Measurements from ENCODE around the gene BRCA1.
"Not testable (repeated sequence)": the region's sequence is repeated elsewhere in the genome, so short reads cannot be mapped to it uniquely, and the experiment has no call there.

BRCA1 gene

GRCh38 chr17:43133439-43133838, 8.3 kb upstream of the BRCA1 start:
- not testable (repeated sequence) for DNase-seq

DNA sequence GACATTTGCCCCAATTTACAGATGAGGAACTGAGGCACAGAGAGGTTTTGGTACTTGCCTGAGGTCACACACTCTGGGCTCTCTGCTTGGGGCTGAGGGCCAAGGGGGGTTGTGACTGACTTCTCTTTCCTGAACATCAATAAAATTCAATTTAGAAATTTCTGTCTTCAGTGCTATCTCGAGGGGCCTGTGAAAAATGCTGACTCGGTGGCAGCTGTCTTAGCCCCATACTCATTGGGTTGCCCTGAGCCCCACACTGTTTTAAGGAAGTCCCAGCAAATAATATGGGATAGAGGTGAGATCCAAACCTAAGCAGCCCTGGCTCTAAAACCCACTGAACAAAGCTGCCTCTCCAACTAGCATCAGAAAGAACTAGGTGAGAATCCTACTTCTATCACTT, 7.0 kb upstream of the BRCA1 start:
- DNase-seq = no peak

DNA sequence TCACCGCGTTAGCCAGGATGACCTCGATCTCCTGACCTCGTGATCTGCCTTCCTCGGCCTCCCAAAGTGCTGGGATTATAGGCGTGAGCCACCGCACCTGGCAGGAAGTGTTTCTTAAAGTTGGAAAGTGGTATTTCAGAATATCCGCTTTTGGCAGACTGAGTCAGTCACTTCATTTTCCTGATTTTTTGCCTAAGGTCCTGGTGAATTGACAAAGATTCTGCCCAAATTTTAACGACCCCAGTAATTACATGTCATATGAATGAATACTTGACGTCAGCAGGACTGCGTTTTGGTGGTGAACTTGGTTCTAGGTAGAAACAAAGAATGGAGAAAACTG, 4.5 kb upstream of the BRCA1 start:
- no peak for DNase-seq

- not testable (repeated sequence) for DNase-seq
Observed at GRCh38 chr17:43127333-43127876, 2.2 kb upstream of the BRCA1 start.

GRCh38 chr17:43126911-43127290, 1.7 kb upstream of the BRCA1 start:
- DNase-seq = no peak

DNA sequence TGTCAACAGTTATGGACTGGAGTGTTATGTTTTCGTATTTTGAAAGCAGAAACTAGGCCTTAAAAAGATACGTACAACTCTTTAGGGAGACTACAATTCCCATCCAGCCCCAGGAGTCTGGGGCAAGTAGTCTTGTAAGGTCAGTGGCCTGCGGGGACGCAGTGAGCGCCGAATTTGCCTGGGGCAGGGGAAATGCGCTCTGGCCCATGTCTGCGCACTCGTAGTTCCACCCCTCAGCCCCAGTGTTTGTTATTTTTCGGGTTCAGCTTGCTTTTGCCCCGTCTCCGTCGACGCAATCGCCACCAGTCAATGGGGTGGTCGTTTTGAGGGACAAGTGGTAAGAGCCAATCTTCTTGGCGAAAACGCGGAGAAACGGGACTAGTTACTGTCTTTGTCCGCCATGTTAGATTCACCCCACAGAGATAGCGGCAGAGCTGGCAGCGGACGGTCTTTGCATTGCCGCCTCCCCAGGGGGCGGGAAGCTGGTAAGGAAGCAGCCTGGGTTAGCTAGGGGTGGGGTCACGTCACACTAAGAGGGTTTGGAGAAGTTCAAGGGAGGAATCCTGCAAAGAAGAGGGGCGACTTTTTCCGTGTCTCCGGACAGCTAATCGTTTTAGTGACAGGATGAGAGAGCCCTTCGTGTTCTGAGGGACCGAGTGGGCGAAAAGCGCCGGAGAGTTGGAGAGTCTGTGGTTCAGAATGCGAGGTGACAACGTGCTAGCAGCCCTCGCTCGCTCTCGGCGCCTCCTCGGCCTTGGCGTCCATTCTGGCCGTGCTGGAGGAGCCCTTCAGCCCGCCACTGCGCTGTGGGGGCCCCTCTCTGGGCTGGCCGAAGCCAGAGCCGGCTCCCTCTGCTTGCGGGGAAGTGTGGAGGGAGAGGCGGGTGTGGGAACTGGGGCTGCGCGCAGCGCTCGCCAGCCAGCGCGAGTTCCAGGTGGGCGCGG, 1.1 kb upstream of the BRCA1 start:
- DNase-seq = no peak

DNA sequence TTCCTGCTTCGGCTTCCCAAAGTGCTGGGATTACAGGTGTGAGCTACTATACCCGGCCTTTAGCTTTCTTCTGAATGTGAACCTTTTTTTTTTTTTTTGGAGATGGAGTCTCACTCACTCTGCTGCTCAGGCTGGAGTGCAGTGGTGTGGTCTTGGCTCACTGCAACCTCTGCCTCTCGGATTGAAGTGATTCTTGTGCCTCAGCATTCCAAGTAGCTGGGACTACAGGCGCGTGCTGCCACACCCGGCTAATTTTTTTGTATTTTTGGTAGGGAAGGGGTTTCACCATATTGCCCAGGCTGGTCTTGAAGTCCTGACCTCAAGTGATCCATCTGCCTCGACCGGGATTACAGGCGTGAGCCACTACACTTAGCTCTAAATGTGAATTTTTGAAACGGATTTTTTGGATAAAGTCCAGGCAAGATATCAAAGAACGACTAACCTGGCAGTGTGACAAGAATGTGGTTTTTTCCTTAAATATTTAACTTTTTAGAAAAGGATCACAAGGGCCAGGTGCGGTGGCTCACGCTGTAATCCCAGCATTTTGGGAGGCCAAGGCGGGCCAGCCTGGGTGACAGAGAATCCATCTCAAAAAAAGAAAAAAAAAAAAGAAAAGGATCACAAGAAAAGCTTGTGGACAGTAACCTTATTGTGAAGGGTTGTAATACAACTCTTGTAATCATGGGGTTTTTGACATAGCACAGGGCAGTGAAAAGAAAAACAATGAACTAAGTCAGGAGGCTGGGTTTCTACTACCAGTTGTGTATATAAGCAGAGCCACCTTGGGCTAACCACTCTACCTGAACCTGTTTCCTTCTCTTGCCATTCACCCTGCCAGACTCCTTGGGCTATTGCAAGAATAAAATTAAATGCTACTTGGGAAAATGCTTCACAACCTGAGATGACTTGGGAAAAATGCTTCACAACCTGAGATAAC, 6.2 kb downstream of the BRCA1 start:
- no peak for DNase-seq

DNA sequence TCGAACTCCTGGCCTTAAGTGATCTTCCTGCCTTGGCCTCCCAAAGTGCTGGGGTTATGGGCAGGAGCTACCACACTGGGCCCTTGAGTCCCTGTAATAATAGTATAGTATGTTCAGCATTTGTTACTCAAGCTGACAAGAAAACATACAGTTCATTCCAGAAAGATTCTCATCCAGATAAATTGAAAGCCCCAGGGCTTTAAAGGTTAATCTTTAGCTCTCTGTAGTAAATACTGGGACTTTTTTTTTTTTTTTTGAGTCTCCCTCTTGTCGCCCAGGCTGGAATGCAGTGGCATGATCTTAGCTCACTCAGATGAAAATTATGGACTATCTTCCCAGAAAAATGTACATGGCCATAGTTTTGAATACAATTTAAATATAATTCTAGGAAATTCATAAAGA, 11.0 kb downstream of the BRCA1 start:
- no peak for DNase-seq

- no peak for DNase-seq
Observed at GRCh38 chr17:43106552-43106951, 18.6 kb downstream of the BRCA1 start.

DNA sequence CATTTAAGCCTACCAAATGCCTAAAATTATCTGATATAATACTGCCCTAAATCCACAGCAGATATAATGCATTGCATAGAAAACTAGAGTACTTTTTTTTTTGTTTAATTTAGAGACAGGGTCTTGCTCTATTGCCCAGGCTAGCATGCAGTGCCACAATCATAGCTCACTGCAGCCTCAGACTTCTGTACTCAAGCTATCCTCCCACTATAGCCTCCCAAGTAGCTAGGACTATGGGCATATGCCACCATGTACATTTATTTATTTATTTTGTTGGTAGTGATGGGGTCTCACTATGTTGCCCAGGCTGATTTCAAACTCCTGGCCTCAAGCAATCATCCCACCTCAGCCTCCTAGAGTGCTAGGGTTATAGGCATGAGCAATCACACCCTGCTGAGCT, 20.0 kb downstream of the BRCA1 start:
- no peak for DNase-seq

GRCh38 chr17:43104665-43105064, 20.5 kb downstream of the BRCA1 start:
- no peak for DNase-seq

- DNase-seq = not testable (repeated sequence)
Observed at GRCh38 chr17:43095364-43095763, 29.8 kb downstream of the BRCA1 start.

DNA sequence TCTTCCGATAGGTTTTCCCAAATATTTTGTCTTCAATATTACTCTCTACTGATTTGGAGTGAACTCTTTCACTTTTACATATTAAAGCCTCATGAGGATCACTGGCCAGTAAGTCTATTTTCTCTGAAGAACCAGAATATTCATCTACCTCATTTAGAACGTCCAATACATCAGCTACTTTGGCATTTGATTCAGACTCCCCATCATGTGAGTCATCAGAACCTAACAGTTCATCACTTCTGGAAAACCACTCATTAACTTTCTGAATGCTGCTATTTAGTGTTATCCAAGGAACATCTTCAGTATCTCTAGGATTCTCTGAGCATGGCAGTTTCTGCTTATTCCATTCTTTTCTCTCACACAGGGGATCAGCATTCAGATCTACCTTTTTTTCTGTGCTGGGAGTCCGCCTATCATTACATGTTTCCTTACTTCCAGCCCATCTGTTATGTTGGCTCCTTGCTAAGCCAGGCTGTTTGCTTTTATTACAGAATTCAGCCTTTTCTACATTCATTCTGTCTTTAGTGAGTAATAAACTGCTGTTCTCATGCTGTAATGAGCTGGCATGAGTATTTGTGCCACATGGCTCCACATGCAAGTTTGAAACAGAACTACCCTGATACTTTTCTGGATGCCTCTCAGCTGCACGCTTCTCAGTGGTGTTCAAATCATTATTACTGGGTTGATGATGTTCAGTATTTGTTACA, 30.9 kb downstream of the BRCA1 start:
- no peak for DNase-seq

GRCh38 chr17:43092901-43093300, 32.3 kb downstream of the BRCA1 start:
- no peak for DNase-seq

- no peak for DNase-seq
Observed at GRCh38 chr17:43090022-43090421, 35.1 kb downstream of the BRCA1 start.

DNA sequence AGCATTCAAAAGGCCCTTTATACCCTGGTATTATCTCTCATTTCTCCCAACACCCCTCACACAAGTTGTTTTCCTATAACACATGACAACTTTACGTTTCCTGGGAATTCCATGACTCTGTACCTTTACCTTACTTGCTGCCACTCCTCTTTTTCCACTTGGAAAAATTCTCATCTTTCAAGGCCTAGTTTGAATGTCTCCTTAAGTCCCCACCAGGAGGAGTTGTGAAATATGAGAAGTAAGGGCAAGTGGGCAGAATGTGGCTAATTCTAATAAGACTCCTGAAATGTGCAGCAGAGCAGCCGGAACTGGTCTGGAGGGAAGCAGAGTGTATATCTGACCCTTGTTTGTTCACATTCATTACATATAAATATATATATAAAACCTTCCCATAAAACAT, 39.7 kb downstream of the BRCA1 start:
- DNase-seq = no peak

- DNase-seq = no peak
Observed at GRCh38 chr17:43079641-43080302, 45.4 kb downstream of the BRCA1 start.

GRCh38 chr17:43074869-43075268, 50.3 kb downstream of the BRCA1 start:
- no peak for DNase-seq

DNA sequence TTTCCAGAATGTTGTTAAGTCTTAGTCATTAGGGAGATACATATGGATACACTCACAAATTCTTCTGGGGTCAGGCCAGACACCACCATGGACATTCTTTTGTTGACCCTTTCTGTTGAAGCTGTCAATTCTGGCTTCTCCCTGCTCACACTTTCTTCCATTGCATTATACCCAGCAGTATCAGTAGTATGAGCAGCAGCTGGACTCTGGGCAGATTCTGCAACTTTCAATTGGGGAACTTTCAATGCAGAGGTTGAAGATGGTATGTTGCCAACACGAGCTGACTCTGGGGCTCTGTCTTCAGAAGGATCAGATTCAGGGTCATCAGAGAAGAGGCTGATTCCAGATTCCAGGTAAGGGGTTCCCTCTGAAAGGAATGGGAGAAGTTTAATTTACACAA, 54.3 kb downstream of the BRCA1 start:
- DNase-seq = no peak

DNA sequence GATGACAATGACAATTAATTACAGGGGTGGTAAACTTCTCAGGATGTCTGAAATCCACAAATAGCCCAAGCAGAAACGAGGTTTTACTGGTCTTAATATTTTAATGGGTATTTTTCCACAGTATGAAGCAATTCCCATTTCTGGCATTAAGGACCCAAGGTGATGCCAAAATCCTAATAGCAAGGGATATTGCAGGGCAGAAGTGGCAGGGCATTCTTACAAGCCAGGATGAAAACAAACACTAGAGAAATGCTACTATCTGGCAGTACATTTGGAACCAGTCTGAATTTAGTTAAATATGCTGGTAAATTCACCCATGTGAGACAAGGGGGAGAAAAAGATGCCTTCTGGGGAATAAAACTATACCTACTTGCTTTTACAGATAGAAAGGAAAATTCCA, 54.9 kb downstream of the BRCA1 start:
- no peak for DNase-seq

DNA sequence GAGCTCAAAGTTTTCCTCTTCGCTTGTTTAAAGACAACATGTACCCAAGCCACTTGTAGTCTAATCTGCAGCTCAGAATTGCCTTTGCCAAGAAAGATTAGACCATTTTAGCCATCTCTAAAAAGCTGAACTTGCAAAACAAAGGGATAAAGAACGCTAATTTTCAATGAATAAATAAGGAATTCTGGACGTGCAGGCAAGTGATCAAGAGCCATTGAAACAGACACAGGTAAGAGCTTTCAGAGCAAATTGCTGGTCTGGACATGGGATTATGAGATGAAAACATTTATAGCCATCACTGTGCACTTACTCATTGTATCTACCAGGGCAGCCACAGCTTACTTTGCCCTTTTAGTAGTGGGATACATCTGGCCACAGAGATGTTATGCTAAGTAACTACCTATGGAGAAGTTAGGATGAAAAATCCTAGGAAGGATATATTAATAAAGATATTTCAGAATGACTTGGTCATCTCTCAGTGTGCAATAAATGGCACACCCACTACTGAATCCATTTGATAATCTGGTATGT, 55.7 kb downstream of the BRCA1 start:
- no peak for DNase-seq

Data from effector CD8-positive, alpha-beta T cell (primary cell).